ENCODE data around the gene TSPAN18. TPM values are rescaled to one million over a fixed set of nuclear protein-coding genes. Genes with fewer than 3 reads are reported as not detected.

TSPAN18 gene
- total and polyA plus RNA-seq, 11 donors = 40.0 to 151 (median 74.9) TPM

DNA sequence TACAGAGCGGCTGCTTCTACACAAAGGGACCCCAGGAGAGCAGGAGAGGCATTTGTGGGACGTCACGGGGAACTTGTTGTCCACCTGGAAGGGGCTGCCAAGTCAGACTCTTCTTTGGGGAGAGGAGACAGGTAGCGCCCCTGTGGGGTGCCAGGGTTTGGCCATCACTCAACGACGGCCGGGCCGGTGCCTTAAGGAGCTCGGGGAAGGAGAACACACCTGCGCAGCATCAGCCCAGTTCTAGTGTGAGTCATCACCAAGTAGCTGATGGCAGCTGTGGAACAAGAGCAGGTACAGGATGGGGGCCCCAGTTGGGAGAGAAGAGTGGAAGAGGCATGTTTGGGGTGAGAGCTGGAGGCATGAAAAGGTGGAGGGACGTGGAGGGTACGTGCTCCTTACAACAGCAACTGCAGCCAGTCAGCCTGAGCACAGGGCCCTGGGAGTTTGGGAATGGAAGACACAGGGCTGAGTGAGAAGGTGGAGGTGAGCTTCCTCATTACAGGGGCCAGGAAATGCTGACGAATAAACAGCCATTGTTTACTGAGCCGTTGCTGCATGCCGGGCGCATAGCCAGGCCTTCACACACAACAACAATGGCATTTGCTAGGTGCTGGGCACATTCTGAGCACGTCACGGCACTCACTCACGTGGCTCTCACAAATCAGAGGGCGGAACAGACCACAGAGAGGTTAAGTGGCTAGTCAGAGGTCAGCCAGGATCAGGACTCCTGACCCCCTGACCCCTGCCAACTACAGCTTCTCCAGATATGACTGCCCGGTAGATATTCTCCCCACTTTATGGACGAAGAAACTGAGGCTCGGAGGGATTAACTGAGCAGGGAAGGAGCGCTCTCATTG is 253.0 kb downstream of the TSPAN18 start:
- no peak for TF ChIP-seq POLR2A (IDR thresholded peaks at IDR 0.05)
- TF ChIP-seq, protein P1, sequence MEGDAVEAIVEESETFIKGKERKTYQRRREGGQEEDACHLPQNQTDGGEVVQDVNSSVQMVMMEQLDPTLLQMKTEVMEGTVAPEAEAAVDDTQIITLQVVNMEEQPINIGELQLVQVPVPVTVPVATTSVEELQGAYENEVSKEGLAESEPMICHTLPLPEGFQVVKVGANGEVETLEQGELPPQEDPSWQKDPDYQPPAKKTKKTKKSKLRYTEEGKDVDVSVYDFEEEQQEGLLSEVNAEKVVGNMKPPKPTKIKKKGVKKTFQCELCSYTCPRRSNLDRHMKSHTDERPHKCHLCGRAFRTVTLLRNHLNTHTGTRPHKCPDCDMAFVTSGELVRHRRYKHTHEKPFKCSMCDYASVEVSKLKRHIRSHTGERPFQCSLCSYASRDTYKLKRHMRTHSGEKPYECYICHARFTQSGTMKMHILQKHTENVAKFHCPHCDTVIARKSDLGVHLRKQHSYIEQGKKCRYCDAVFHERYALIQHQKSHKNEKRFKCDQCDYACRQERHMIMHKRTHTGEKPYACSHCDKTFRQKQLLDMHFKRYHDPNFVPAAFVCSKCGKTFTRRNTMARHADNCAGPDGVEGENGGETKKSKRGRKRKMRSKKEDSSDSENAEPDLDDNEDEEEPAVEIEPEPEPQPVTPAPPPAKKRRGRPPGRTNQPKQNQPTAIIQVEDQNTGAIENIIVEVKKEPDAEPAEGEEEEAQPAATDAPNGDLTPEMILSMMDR (IDR thresholded peaks at IDR 0.05) = no peak
- peaks cover 0 to 3% (median 0%) of the 10 kb centered on the region in 12 donors for H3K9me3 ChIP-seq
- WGBS, 4 donors = 68 to 82% (median 76%) methylated on average over 24 of the region's 24 CpGs
- no peaks in the 10 kb centered on the region for H3K36me3 ChIP-seq
- ATAC-seq (peak; percentile 18 to 86 (median 45)), DNase-seq (peak in 3 of 5 donors; percentile 59 to 67 (median 64))
- peak overlapping the region in 7 of 12 donors; percentile 14 to 73 (median 45) for H3K27ac ChIP-seq
- peaks cover 0 to 42% (median 21%) of the 10 kb centered on the region in 12 donors for H3K4me1 ChIP-seq
- no peaks in the 10 kb centered on the region for H3K27me3 ChIP-seq
- intact Hi-C loops (cut with DNase I) = no loop called here
- H3K4me3 ChIP-seq = no peak overlapping the region

DNA sequence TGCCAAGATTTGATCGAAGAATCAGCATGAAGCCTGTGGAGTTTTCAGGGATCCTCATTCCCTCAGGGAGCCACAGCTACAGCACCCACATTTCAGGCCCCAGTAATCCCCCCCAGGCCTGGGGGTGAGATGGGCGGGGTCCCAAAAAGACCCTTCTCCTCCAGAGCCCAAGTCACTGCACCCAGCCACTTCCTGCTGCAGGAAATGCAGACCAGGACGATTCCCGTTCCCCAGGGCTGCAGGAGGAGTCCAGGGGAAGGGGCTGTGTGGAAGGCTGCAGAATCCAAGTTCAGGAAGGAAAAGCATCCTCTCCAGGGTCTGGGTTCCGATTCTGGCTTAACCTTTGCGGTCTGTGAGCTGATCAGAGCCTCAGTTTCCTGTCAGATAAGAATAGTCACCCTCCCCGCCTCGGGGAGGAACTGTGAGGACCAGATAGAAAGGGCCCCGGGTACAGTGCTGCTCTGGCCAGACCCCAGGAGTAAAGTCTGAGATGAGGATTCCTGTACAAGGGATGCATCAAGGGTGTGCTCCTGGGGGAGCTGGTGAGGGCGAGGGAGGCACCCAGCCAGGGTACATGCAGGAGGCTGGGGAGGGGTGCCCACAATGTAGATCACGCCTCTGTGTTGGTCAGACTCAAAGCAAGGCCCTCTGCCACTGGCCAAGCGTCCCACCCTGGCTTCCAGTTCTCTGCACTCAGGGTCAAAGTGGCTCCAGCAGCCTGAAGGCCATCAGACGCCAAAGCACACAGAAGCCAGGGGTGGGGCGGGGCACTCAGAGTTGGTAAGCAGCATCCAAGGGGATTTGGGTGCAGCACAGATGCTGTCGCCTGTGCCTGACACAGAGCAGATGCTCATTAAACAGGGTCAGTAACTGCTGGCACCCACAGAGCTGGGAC is 254.0 kb downstream of the TSPAN18 start:
- TF ChIP-seq POLR2A (IDR thresholded peaks at IDR 0.05) = no peak
- TF ChIP-seq, protein P1 (IDR thresholded peaks at IDR 0.05) = no peak
- no peak for DNase-seq
- intact Hi-C loops (cut with DNase I) = no loop called here
- H3K9me3 ChIP-seq = peaks cover 0 to 3% (median 0%) of the 10 kb centered on the region in 12 donors
- peak in 1 of 4 donors; percentile 57 for ATAC-seq
- WGBS, 4 donors = 66 to 73% (median 70%) methylated on average over 15 of the region's 15 CpGs
- no peak overlapping the region for H3K4me3 ChIP-seq
- peak overlapping the region in 7 of 12 donors; percentile 21 to 73 (median 44) for H3K27ac ChIP-seq
- H3K27me3 ChIP-seq = no peaks in the 10 kb centered on the region
- H3K36me3 ChIP-seq = no peaks in the 10 kb centered on the region
- peaks cover 0 to 42% (median 21%) of the 10 kb centered on the region in 12 donors for H3K4me1 ChIP-seq

Other genes with a start within 250 kb of the TSPAN18 start
- gene CD82, start 161.3 kb upstream of the TSPAN18 start, total RNA-seq = 10 to 100 TPM; 20.1 to 76.2 (median 37.3) TPM
- gene CD82, start 161.3 kb upstream of the TSPAN18 start, polyA plus RNA-seq = 10 to 100 TPM; 25.2 to 48.6 TPM
- gene TP53I11, start 223.9 kb downstream of the TSPAN18 start, total RNA-seq = 10 to 100 TPM; 24.0 to 75.0 (median 39.4) TPM
- gene TP53I11, start 223.9 kb downstream of the TSPAN18 start, polyA plus RNA-seq = 10 to 100 TPM; 34.9 to 91.3 TPM